ENCODE results near the gene GPBP1.
"Not testable (repeated sequence)": the region's sequence is repeated elsewhere in the genome, so short reads cannot be mapped to it uniquely, and the experiment has no call there.

The GPBP1 gene

GRCh38 chr5:57215629-57216195 is 41.9 kb downstream of the GPBP1 start:
- no peak for DNase-seq

GRCh38 chr5:57216714-57217113 is 42.9 kb downstream of the GPBP1 start:
- no peak for DNase-seq

DNA sequence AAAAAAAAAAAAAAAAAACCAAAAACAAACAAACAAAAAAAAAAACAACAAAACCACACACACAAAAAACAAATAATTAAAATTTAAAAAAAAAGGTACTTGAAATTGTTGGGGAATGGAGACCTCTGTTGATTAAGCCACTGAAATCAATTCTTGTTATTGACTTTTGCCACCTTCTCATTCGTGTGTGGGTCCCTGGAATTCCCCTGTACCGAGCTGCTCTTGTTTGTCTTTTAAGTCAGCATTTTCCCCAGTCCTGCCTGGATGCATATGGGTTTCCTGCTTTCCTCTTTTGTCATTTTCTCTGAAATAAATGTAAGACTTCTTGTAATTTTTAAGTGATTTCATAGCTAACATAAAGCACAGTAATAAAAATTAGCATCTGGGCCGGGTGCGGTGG is 45.5 kb downstream of the GPBP1 start:
- DNase-seq = peak; percentile 10

GRCh38 chr5:57221049-57221568 is 47.2 kb downstream of the GPBP1 start:
- peak; percentile 19 for DNase-seq

DNA sequence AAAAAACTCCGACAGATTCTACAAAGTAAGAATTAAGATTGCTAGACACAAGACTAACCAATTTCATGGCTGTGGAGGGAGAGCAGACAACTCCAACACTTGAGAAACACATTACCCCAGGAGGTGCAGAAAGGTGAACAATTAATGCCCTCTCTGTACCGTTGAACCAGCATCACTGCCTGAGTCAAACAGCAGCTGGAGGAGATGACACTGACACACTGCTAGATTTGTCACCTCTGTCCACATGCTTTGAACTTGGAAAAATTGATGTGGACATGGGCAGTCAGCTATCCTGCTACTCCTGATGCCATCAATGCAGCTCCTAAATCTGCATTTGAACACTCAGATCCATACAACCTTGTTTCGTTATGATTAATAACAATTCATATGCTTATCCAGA is 51.7 kb downstream of the GPBP1 start:
- no peak for DNase-seq

GRCh38 chr5:57229313-57229712 is 55.5 kb downstream of the GPBP1 start:
- DNase-seq = no peak

- DNase-seq = no peak
Measured at GRCh38 chr5:57231607-57232006, 57.7 kb downstream of the GPBP1 start.

DNA sequence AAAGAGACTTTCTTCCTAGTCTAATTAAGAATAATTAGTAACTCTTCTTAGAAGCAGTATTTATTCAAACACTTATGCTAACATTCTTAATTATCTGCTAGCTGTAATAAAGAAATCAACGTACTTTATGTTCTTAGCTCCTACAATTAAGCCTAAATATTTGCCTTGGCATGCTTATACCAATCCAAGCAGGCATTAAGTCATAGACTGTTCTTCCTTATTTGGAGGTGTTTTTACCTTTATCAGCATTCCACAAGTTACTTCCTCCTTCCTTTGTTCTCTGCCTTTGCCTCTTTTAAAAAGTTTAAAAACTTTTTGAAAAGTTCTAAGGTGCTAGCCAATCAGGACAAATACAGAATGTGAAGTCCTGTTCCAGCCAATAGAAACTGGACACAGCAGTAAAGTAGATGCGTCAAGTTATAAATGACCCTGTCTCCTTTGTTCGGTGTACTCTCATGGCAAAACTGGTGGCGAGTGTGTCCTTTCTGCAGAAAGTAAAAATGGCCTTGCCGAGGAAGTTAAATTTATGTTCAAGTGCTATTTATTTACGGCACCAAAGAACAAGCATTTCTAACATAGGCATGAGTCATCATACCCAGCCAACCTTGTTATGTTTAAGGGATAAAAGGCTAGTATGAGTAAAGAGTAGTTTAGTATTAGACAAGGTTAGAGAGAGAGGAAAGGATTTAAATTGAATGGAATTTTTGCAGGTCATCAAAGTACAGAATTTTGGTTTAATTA is 58.6 kb downstream of the GPBP1 start:
- no peak for DNase-seq

DNA sequence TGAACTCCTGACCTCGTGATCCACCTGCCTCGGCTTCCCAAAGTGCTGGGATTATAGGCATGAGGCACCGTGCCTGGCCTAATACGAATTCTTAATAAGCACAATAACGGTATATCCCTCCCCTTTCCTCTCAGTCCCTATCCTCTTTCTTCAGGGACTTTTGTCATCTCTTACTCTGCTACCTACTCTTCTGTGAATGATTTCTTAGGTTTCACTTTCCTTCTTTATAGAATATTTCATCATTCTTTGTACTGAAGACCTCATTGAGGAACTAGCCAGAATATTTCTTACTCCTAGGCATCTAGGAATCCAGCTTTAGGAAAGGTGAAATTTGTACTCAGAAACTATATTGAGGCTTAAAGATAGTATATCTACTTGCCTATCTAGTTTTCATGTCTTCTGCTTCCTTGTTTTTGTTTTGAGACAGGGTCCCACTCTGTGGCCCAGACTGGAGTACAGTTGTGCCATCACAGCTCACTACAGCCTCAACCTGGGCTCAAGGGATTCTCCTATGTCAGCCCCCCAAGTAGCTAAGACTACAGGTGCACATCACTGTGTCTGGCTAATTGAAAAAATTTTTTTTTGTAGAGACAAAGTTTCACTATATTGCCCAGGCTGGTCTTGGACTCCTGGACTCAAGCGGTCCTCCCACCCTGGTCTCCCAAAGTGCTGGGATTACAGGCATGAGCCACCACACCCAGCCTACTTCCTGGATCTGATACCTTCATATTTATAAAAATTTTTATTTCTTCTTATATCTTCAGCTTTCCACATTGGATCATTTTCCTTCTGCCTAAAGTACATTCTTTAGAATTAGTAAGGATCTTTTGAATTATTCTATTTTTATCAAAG is 69.7 kb downstream of the GPBP1 start:
- no peak for DNase-seq

GRCh38 chr5:57244331-57244730 is 70.5 kb downstream of the GPBP1 start:
- no peak for DNase-seq

GRCh38 chr5:57246426-57246825 is 72.6 kb downstream of the GPBP1 start:
- DNase-seq = peak; percentile 18

GRCh38 chr5:57247765-57248164 is 73.9 kb downstream of the GPBP1 start:
- DNase-seq = no peak

- no peak for DNase-seq
Measured at GRCh38 chr5:57249265-57249874, 75.5 kb downstream of the GPBP1 start.

- DNase-seq = no peak
Measured at GRCh38 chr5:57258052-57258451, 84.2 kb downstream of the GPBP1 start.

DNA sequence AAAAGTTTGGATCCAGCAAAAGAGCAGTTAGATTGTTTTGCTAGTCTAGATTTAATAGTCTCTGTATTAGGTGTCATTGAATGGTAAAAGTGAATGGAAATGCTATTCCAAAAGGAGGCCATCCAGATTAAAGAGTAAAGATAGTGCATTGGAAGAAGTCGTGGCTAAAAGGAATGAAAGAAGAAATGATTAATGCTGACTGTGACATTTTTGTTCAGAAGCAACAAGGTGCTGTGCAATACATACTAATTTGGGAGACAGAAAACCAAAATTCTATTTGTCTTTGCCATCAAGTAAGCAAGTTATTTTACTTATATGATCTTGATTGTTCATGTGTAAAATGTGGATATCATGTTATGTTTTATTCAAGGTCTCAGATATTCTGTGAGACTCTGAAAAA is 85.1 kb downstream of the GPBP1 start:
- no peak for DNase-seq

DNA sequence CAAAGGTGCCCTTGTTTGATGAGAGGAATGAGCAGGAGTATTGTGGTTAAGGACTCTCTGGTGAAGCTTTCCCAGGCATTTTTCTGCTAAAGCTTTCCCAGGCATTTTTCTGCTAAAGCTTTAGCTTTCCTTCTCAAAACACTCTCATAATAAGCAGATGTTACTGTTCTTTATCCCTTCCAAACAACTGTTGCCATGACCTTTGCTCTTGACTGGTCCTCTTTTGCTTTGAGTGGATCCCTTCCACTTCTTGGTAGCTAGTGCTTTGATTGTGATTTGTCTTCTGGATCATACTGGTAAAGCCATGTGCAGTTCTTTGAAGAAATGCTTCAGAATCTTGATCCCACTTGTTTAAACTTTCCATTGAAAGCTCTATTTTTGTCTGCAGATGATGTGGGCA is 85.8 kb downstream of the GPBP1 start:
- no peak for DNase-seq

DNA sequence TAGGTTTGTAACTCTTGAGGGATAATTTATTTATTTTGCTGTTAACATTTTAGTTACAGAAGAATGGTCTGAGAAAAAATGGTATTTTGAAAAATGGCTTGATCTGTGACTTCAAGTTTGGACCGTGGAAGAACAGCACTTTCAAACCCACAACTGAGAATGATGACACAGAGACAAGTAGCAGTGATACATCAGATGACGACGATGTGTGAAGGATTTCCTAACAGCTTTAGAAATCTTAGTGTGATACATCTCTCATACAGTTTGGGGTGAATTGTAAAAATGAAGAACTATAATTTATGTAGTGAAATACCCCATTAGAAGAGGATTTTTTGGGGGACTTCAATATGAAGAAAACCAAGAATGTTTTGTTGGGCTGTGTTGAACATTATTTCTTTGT is 88.7 kb downstream of the GPBP1 start:
- DNase-seq = no peak

DNA sequence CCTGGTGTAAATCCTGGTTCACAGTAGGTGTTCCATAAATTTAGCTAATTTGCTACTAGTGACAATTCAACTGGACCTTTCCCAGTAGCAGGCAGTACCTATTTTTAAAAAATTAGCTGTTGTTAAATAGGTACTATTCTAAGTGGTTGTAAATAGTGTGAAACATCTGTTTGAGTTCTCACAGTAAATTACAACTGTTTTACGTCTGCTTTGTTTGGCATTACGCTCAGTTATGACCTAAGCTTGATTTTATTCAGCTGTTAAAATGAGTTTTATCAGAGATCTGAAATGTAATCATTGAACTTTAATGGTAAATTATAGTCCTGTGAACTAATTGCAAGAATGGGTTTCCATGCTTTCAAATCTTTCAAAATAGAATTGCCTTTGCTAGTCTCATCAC is 93.9 kb downstream of the GPBP1 start:
- no peak for DNase-seq

DNA sequence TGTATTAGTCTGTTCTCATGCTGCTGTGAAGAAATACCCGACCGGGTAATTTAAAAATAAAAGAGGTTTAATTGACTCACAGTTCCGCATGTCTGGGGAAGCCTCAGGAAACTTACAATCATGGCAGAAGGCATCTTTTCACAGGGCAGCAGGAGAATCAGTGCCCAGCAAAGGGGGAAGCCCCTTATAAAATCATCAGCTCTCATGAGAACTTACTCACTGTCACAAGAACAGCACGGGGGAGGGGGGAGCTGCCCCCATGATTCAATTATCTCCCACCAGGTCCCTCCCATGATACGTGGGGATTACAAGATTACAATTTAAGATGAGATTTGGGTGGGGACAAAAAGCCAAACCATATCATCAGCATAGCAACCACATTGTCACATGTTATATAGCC is 102.5 kb downstream of the GPBP1 start:
- DNase-seq = no peak

- no peak for DNase-seq
Measured at GRCh38 chr5:57277085-57277484, 103.2 kb downstream of the GPBP1 start.

DNA sequence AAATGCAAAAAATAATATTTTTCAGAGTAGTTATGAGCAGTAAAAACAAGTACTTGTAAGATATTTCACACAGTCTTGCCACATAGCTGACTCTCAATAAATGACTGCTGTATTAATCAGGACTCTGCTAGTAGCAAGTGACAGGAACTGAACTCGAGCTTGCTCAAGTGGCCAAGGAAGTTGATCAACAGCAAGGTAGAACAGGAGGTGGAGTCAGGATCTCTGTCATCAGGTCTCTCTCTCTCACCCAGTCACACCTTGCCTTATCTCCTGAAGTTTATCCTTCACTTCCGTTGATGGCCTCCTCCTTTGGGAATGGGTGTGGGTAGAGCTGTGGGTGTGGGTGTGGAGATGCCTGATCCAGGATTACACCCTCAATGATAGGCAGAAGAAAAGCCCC is 107.0 kb downstream of the GPBP1 start:
- no peak for DNase-seq

DNA sequence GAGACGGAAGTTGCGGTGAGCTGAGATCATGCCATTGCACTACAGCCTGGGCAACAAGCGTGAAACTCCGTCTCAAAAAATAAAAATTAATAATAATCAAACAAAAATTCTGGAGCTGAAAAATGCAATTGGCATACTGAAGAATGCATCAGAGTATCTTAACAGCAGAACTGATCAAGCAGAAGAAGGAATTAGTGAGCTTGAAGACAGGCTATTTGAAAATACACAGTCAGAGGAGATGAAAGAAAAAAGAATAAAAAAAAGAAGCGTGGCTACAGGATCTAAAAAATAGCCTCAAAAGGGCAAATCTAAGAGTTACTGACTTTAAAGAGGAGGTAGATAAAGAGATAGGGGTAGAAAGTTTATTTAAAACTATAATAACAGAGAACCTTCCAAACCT is 111.2 kb downstream of the GPBP1 start:
- not testable (repeated sequence) for DNase-seq

GRCh38 chr5:57291894-57292293 is 118.0 kb downstream of the GPBP1 start:
- DNase-seq = no peak

Data from CD4-positive, alpha-beta T cell treated with Interleukin-6 for 4 hours (primary cell).